HG03432 (cell line): ENCODE data around the gene KIAA1217.
A peak's percentile ranks its signal among the peaks of the same experiment; 100 is the strongest.
"Not testable (repeated sequence)": the region's sequence is repeated elsewhere in the genome, so short reads cannot be mapped to it uniquely, and the experiment has no call there.

Experiments used
- ATAC-seq: cut with Tn5 transposase; IDR thresholded peaks from one replicate; pipeline ENCODE4 v1.9.1; 2021; ENCODE audit warnings: mild to moderate bottlenecking, moderate library complexity; ENCODE audit not compliant: unreplicated experiment

Gene KIAA1217

DNA sequence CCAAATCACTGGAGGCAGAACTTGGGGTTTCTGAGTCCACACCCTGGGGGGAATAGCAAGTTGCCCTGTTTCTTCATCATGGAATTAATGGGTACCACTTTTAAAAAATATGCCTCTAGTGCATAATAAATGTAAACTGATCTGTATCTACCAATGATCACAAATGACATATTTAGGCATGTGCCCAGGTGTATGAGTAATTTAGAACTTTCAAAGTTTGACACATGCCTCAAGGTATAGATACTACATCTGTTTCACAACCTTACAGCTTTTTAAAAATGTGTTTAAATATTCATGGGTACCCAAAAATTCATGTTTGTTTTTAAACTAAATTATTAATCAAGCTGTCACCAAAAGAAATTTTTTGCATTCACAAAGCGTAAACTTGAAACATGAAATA is 226.0 kb downstream of the KIAA1217 start:
- no peak for ATAC-seq

DNA sequence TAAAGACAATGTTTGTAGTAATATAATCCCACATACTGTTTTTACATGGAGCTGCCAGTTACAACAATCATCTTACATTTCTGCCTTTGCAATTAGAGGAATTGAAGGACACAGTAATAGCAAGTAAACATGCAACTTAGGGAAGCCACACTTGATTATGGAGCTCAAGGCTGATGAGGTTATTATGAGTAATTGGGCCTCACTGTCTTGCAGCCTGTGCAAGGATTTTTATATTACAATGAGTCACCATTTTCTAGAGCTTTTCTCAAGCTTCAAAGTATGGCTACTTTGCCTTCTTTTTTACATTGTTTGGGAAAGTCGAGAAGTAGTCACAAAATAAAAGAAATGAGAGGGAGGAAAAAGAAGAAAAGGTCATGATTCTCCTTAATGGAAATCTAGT is 226.4 kb downstream of the KIAA1217 start:
- ATAC-seq = no peak

DNA sequence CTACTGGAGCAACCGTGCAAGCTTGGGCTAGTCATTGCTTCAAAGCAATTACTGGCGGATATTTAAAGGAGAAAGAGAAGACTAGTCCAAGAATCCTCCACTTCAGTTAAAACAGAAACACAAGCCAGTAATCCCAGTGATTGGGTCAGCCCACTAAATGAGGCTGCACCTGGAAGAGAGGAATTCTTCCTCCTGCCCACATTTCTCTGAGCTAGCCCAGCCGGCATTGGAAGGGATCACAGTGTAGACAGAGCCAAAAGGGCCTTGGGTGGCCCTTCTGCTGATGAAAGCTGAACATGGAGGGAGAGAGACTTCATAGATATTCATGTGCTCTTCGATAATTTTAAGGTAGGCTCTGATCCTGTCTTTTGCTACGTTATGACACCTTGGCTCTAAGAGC is 228.4 kb downstream of the KIAA1217 start:
- no peak for ATAC-seq

DNA sequence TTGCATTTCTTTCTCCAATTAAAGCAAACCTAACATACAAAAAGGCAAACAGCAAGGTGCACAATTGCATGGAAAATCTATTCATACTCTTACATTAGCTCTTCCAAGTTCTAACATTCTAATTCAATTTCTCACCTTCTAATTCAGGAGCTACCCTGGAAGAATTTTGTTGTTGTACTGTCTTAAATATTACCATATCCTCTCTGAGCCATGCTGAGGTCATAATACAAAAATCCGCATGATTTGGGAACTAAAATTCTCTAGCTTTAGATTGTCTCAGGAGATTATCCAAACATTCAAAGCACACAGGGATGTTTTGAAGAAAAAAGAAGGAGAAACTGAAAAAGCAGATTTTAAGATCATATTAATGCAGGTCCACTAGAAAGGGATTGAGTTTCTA is 229.9 kb downstream of the KIAA1217 start:
- ATAC-seq = no peak

DNA sequence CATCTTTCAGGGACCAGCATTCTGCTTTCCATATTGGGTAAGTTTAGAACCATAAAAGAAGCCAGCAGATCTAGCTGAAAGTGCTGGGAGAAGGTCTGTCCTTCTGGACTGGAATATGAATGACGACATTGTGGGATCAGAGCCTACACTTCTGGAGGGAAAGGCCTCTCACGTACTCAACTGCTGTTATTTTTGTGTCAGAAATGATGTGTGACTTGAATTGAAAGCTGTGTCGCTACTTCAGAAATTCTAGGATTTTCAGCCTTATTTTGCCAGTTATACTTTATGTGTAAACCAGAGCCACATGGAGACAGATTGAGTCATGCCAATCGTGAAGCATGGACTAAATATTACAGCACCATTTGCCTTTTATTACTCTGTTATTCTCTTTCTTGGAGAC is 231.0 kb downstream of the KIAA1217 start:
- ATAC-seq = no peak

DNA sequence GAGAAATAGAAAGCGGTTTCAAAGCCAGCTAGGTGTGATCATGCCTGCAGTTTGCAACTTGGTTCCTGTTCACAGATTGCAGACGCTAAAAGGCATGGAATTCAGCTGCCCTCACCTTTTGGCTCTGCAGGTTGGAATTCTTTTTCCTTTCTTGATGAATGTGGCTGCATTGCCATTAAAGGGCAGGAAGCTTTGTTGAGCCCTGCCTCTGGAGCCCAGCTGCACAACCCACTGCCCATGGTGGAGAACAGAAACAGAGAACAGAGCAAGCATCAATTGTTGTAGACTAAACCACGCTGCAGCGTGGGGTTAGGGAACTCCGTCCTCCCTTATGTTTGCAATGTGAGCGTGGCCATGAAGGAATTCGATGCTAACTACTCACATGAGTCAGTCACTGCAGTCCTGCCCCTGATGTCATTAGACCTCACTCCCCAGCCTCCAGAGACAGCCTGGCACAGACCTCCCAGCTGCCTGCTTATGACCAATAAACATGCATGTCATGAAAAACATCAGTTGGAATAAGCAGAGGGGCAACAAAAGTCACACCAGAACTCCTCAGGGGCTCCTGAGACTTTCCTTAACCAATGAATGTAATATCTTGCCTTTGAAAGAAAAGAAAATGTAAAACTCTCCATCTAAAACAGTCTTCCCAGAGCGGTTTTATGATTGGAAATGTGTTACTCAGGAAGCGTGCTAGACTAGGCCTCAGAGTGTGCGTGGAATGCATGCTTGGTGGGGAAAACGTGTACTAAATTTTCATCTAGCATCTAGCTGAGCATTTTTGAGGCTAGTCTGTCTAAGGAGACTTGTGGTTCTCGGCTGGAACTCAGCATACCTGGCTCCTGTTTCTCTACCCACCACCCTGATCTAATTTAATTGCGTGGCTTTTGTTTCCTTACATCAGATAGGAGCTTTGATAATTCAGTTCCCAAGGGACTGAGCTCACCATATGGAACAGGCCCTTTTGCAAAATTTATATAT is 232.2 kb downstream of the KIAA1217 start:
- ATAC-seq = no peak

DNA sequence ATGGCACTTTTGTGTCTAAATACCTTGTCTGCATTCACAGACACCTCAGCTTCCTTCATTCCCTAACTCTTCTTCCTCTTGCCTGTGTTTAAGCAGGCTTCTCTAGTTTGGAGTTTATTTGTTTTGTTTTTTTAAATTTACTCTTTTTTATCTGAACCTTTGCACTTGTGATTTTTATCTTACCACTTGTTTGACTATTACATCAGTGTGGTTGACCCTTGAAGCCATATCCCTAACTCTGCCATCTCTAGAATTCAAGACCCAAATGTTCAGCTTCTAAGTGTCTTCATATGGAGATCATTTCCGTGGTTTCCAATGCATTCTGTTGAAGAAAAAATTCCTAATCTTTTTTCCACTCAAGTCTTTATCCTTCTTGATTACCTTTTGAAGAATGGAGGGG is 233.3 kb downstream of the KIAA1217 start:
- ATAC-seq = no peak

DNA sequence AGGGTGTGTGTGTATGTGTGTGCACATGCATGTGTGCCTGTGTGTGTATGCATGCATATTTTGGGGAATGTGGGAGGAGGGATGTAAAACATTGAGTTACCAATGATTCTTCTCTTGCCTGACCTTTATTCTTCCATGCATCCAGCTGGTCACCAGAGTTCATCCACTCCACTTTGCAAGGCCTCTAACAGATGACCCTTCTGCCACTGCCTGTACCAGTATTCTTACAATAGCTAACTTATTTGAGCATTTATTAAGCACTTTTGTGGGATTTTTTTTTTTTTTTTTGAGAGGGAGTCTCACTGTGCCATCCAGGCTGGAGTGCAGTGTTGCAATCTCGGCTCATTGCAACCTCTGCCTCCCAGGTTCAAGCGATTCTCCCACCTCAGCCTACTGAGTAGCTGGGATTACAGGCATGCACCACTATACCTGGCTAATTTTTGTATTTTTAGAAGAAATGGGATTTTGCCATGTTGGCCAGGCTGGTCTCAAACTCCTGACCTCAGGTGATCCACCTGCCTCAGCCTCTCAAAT is 233.8 kb downstream of the KIAA1217 start:
- not testable (repeated sequence) for ATAC-seq

DNA sequence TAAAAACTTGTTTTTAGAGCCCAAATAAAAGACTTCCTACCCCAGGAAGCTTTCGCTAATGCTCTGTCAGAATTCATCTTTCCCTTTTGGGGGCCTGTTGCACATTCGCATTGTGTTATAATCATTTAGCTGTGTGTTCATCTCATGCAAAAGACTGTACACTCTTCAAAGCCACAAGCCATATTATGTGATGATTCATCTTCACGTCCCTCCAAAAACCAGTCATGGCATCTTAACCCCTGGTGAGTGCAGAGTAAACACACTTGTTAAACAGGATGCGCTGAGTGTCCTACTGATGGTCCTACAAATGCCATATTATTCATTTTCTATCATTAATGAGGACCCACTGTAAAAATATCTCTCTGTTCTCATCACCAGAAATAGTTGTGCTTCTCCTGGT is 235.4 kb downstream of the KIAA1217 start:
- ATAC-seq = no peak

DNA sequence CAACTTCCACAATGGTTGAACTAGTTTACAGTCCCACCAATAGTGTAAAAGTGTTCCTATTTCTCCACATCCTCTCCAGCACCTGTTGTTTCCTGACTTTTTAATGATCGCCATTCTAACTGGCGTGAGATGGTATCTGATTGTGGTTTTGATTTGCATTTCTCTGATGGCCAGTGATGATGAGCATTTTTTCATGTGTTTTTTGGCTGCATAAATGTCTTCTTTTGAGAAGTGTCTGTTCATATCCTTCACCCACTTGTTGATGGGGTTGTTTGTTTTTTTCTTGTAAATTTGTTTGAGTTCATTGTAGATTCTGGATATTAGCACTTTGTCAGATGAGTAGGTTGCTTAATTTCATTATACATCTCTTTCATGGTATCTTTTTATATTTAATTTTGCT is 237.0 kb downstream of the KIAA1217 start:
- ATAC-seq = not testable (repeated sequence)

DNA sequence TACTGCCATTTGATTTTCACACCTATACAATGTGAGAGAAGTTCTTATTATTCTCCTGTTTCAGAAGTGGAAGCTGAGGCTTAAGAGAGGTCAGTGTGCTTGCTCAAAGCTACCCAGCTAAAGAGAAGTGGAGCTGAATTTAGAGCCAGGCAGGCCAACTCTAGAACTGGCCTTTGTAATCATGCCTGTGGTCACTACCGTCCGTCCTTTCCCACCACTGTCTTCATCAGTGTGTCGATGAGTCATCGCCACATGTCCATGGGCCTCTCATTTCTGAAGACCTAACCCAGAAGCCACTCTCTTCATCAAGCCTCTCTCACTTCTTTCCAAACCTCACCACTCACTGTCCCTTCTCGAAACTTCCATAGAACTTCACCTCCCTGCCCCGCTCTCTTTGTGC is 237.8 kb downstream of the KIAA1217 start:
- ATAC-seq = no peak

DNA sequence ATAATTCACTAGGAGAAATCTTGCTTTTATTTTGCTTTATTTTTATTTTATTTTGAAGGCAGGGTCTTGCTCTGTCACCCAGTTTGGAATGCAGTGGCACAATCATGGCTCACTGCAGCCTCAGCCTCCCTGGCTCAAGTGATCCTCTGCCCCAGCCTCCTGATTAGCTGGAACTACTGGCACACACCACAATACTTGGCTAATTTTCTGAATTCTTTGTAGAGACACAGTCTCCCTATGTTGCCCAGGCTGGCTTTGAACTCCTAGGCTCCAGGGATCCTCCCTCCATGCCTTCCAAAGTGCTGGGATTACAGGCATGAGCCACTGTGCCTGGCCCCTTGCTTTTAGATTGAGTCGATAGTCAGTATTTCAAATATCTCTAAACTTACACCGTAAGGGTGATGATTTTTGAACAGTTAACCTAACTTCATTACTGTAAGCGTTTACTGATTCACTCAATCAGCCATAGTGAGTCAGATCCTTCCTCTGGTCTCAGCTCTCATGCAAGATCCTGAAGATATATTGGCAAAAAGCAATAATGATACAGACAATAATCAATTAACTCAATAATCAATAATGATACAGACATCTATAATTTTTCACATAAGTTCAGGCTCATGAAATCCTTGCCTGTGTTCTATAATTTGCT is 239.5 kb downstream of the KIAA1217 start:
- ATAC-seq = no peak

DNA sequence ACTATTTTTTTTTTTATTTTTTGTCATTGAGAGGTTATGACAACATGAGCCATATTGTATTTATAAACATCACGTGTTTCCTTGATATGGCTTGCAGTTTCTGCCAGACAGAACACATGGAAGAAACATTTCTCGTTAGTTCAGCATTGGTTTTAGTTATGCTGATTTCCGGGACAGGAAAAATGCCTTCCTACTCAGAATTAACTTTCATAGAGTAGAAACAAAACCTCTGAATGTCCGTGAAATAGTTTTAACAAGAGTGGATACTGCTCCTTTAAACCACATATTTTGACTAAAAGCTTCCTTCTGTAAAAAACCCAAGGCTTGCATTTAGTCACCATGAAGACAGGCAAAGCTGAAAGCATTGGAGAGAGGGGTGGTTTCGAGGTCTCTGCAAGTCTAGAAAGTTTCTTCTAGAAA is 240.4 kb downstream of the KIAA1217 start:
- ATAC-seq = peak; percentile 93

DNA sequence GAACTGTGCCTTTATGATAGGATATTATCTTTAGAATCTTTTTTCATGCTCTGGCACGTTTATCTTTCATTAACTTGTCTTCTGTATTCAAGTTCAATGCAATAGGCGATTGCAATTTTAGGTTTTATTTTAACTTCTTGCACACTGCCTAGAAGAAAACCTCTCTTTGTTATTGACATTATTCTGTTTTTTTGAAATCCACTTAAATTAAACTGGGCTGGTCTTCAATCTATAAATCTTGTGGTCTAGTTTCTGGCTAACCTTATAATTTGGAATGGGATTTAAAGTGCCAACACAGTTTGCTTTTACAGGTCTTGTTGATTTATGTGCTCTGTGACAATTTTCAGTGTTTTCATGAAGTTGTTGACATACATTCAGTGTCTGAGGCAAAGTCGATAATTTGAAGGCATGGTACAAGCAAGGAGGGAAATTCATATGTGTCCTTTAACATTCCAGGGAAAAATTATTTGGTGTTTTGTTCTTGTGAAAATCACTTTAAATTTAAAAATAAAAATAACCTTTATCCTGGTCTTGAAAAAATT is 240.9 kb downstream of the KIAA1217 start:
- no peak for ATAC-seq

DNA sequence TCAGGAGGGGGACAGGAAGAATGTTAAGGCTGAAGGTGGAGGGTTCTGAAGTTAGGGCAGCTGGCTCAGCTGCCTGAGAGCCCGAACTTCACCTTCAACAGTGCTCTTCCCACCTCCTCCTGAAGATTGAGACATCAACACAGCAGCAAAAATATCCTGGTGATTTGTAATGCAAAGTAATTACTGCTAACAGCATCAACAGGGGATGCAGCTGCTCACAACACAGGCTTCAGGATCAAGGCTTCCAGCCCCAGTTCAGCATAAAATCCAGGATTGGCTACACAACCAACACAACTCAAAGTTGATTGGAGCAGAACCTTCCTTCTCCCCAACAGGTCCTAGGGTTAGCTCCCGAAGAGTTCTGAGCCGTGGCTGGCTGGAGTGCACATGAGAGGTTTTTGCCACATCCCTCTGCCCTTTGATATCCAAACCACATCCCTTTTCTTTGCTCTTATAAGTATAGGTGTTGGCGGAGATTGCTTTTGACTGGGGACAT is 242.4 kb downstream of the KIAA1217 start:
- ATAC-seq = no peak

DNA sequence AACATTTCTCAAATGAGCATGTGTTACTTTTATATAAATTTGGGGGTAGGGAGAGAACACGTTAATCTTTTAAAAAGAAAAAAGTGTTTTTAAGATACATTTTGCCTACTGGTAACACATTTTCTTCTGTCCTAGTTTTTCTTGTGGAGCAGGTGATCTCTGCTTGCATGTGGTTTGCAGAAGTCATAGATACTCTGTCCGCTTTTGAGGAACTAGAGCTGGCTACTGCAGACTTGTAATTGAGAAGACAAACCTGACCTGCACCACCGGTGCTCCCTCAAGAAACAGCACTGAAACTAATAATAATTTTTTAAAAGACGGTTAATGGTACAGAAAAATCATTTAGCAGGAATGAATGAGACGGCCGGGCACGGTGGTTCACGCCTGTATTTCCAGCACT is 243.1 kb downstream of the KIAA1217 start:
- no peak for ATAC-seq

DNA sequence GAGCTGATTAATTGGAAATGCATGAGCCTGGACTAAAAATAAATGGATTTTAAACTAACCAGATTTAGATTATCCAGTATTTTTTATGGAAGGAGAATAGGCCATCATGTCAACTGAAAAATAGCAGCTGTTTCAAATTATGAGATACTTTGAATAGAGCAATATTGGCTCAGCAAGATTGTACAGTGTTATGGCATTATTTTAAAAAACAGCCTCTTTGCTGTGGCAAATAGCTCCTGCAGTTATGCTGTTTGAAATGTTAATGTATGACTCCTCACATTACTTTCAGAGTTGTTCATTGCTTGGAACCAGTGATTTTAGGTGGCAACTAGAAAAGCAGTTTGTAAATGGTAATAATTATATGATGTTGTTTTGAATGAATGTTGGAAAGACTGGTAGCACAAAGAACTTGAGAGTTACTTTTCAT is 244.5 kb downstream of the KIAA1217 start:
- ATAC-seq = no peak

DNA sequence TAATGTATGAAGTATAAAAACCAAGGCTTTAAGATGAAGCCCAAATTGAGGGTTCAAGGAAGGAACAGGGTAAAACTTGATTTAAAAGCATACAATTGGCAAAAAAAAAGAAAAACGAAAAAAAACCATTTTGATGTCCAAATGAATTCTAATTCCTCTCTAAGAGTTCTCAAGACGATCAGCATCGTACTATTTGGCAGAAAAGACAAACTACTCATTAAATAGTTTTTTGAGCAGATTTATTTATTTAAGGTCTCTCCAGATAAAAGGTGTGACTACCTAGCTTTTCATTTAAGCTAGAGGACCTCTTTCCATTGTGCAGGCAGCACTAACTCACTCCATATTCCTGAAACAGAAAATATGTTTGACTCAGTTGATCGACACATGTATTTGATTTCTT is 245.0 kb downstream of the KIAA1217 start:
- no peak for ATAC-seq

DNA sequence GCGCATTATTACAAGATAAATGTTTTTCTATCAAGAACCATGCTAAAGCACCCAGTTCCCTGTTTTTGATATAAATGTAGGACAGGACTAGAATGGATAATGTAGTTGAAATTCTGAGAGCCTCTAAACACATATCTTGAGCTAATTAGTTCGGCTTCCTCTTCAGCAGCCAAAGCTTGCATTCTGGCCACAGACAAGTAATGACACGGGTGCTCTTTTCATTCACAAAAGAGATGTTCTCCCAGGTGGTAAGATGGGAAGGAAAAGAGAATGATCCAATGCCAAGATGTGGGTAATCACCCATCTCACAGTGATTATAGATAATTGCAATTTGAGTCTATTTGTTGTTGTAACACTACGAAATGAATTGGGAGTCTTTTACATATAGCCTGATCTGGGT is 246.5 kb downstream of the KIAA1217 start:
- ATAC-seq = no peak

DNA sequence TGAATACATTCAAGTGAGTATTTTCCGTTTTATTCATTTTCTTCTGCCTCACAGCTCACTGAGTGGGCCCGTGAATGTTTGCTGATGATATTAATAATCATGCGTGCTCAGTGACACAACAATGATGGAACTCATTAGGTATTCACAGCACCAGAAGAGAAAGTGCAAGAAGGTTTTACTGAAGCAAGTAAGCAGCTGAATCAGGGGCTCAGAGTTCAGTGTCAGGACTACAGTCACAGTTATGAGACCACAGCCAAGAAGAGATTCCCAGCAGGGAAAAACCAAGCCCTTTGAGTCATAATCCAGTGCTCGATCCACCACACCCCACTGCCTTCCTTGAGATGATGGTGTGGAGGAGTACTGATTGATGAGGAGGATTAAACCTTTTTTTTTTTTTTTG is 247.4 kb downstream of the KIAA1217 start:
- ATAC-seq = no peak

DNA sequence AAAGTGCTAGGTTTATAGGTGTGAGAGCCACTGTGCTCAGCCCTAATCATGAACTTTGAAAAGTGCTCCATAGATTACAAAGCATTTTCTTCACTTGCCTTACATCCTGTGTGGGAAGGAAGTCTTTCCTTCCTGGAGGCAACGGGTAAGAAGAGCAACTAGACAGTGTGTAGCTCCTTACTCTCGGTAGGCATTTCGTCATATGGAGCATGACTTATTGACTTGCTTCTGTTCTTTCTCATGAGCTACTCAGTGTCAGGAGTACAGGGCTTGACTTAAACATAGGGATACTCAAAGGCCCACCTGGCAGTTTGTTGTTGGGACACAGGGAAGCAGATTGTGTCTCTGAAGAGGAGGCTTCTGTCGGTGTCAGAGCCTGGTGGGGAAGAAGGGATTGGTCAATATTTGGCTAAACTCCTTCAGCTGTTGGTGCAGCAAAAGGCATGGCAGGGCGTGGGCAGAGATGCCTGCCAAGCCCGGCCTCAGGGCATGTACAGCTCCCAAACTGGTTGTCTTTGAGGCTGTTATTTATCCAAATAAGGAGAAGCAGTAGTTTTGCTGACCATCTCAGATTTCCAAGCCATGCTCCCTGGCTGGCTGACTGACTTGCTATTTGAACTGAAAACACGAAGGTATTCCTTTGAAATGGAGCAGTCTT is 248.9 kb downstream of the KIAA1217 start:
- no peak for ATAC-seq
